ENCODE results near the gene DOP1A. TPM values are rescaled to one million over a fixed set of nuclear protein-coding genes. Genes with fewer than 3 reads are reported as not detected.

Gene DOP1A
- total RNA-seq, 1 experiment from 2014 or later = 17.0 TPM

DNA sequence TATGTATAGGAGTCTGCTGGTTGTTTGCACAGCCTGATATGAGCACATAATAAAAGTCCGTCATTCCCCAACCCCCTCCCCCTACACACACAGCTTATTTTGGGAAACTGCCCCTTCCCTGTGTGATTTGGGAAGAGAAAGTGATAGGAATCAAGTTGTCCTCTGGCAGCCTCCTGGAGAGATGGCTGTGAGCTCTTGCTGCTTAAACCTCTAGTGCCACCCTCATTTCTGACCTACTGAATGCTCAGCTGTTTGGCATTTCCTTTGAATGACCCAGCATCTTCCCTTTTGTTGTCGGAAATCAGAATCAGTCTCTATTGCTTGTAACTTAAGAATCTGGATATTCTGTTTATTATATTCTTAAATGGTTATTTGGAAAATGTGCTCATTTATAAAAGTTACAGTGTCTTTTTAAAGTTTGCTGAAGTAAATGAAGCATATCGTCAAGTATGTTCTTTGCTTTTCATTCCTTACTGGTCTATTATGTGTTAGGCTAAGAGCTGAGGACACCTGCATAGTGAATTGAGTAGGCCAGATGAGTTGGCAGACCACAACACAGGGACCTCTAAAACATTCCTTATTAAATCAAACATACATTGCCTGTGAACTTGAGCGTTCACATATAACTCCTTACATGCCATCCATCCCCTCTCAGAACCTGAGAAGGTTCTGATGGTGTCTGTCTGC is 131.2 kb downstream of the DOP1A start:
- no CpG with 5 or more reads among the region's 4 CpGs for WGBS (ENCODE audit: extremely low coverage, insufficient read length, low lambda C conversion rate)
- no peak for DNase-seq

More for the DNA sequence above, 131.2 kb downstream of the DOP1A start:
- H3K36me3 Mint-ChIP-seq (ENCODE audit: insufficient read depth in 1 of 3, low read depth in 3 of 3) = peaks cover 10 to 32% (median 24%) of the 10 kb centered on the region in 3 experiments; a peak in 6 of 7 replicates
- TF ChIP-seq, protein P1, sequence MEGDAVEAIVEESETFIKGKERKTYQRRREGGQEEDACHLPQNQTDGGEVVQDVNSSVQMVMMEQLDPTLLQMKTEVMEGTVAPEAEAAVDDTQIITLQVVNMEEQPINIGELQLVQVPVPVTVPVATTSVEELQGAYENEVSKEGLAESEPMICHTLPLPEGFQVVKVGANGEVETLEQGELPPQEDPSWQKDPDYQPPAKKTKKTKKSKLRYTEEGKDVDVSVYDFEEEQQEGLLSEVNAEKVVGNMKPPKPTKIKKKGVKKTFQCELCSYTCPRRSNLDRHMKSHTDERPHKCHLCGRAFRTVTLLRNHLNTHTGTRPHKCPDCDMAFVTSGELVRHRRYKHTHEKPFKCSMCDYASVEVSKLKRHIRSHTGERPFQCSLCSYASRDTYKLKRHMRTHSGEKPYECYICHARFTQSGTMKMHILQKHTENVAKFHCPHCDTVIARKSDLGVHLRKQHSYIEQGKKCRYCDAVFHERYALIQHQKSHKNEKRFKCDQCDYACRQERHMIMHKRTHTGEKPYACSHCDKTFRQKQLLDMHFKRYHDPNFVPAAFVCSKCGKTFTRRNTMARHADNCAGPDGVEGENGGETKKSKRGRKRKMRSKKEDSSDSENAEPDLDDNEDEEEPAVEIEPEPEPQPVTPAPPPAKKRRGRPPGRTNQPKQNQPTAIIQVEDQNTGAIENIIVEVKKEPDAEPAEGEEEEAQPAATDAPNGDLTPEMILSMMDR (conservative IDR thresholded peaks at IDR 0.05) = no peak
- H2BK12ac ChIP-seq (ENCODE audit: insufficient read length, low read depth, low read length) = no peak overlapping the region
- no peak overlapping the region for H2BK20ac ChIP-seq (ENCODE audit: low read depth, low read length, poor library complexity, severe bottlenecking)
- no peak overlapping the region for H3K56ac ChIP-seq (ENCODE audit: insufficient read length, low read depth, low read length)
- H4K8ac ChIP-seq (replicated peaks; ENCODE audit: insufficient read length, low read depth, low read length) = no peak overlapping the region
- H3K27ac ChIP-seq (ENCODE audit: insufficient read length, low read depth, low read length) = no peak overlapping the region
- no peak overlapping the region for H2BK15ac ChIP-seq (ENCODE audit: low read depth, low read length)
- H4K91ac ChIP-seq (ENCODE audit: insufficient read length, low read depth, low read length) = no peak overlapping the region
- H4K5ac ChIP-seq (ENCODE audit: insufficient read length, low read depth, low read length) = no peak overlapping the region
- no peaks in the 10 kb centered on the region for H3K79me1 ChIP-seq (ENCODE audit: insufficient read depth, low read depth, low read length, poor library complexity, severe bottlenecking)
- H3K4me1 Mint-ChIP-seq = peaks cover 10 to 12% of the 10 kb centered on the region in 2 experiments
- H2AK5ac ChIP-seq (ENCODE audit: insufficient read length, low read length) = no peak overlapping the region
- H3K27me3 Mint-ChIP-seq (ENCODE audit: low read depth) = no peaks in the 10 kb centered on the region
- no peak overlapping the region for H2BK120ac ChIP-seq (ENCODE audit: low read depth, low read length, poor library complexity, severe bottlenecking)
- H2AFZ ChIP-seq (ENCODE audit: low read length) = no peak overlapping the region
- no peak overlapping the region for H3K18ac ChIP-seq (ENCODE audit: insufficient read length, low read depth, low read length)
- no peak overlapping the region for H3T11ph ChIP-seq (ENCODE audit: low read length)
- no peaks in the 10 kb centered on the region for H3K9me3 ChIP-seq (ENCODE audit: control insufficient read depth, low read depth, low read length)
- no peak overlapping the region for H3K4ac ChIP-seq (ENCODE audit: low read depth, low read length)
- H3K27ac Mint-ChIP-seq = peak overlapping the region in 1 of 3 experiments; percentile 33; a peak in 1 of 7 replicates
- no peaks in the 10 kb centered on the region; the same call in 1 of the 2 replicates for H3K4me1 ChIP-seq (ENCODE audit: insufficient read depth, low read length)
- no peak overlapping the region for H3K4me2 ChIP-seq (ENCODE audit: insufficient read depth, insufficient read length, low read length)
- no peak overlapping the region for H3K9ac ChIP-seq (ENCODE audit: extremely low read depth, insufficient read length, low read length)
- peaks cover 7% of the 10 kb centered on the region for H3K23me2 ChIP-seq (ENCODE audit: insufficient read length, low read depth, low read length, poor library complexity, severe bottlenecking)
- H3K14ac ChIP-seq (ENCODE audit: insufficient read depth, low read length) = no peak overlapping the region
- no peak overlapping the region for H3K23ac ChIP-seq (ENCODE audit: insufficient read length, low read depth, low read length)
- H4K20me1 ChIP-seq (ENCODE audit: control insufficient read depth, insufficient read depth, insufficient read length) = no peaks in the 10 kb centered on the region
- no peaks in the 10 kb centered on the region for H3K27me3 ChIP-seq (ENCODE audit: insufficient read depth, low read length)
- no peaks in the 10 kb centered on the region for H3K9me3 Mint-ChIP-seq
- H3K4me3 Mint-ChIP-seq = no peak overlapping the region
- H2BK5ac ChIP-seq (ENCODE audit: insufficient read length, low read length) = no peak overlapping the region
- no peaks in the 10 kb centered on the region for H3K79me2 ChIP-seq (ENCODE audit: insufficient read depth, low read length)

All from H9 (cell line).